Panc1 (cell line): ENCODE results near the gene SLC16A11.

ENCODE experiments used
- CTCF ChIP-seq: fragments of 450-650 bp; IDR thresholded peaks from 2 replicates; pipeline ENCODE4 v1.5.1; 2017; ENCODE audit warnings: mild to moderate bottlenecking
- POLR2AphosphoS5 ChIP-seq: IDR thresholded peaks from 2 replicates; pipeline ENCODE4 v1.6.1; 2012; ENCODE audit warnings: mild to moderate bottlenecking, low read depth, low read length, moderate library complexity
- REST ChIP-seq, 2 experiments: IDR thresholded peaks; 2 replicates each; pipeline ENCODE4 v1.6.1; 2011 to 2012; ENCODE audit warnings: low read depth in 2 of 2, control low read depth in 1 of 2, low read length in 1 of 2, mild to moderate bottlenecking in 1 of 2, moderate library complexity in 1 of 2; ENCODE audit not compliant: insufficient read depth in 1 of 2
- SIN3A ChIP-seq: IDR thresholded peaks from 2 replicates; pipeline ENCODE4 v1.6.1; 2012; ENCODE audit warnings: low read depth, mild to moderate bottlenecking, low read length, moderate library complexity, borderline replicate concordance; ENCODE audit not compliant: insufficient read depth
- TCF7L2 ChIP-seq: IDR thresholded peaks from 2 replicates; pipeline ENCODE4 v1.6.1; 2011; ENCODE audit warnings: mild to moderate bottlenecking, low read depth, low read length, inconsistent platforms

GRCh38 chr17:7027335-7027734 lies 16.6 kb downstream of the SLC16A11 start:
- TF ChIP-seq CTCF (no peak), REST (IDR thresholded peaks at IDR 0.05; ENCODE audit: insufficient read depth in 1 of 2, low read depth in 2 of 2, low read length in 1 of 2) (no peak), SIN3A (no peak), POLR2AphosphoS5 (no peak), TCF7L2 (no peak)
